ENCODE data around the gene ECSCR. TPM values are rescaled to one million over a fixed set of nuclear protein-coding genes. Genes with fewer than 3 reads are reported as not detected.

The ECSCR gene
- polyA plus RNA-seq, 1 donor from 2014 or later = not detected

GRCh38 chr5:139459451-139459934, 3.0 kb downstream of the ECSCR start:
- no peaks in the 10 kb centered on the region for H4K20me1 ChIP-seq (ENCODE audit: insufficient read depth)
- H3K9me2 ChIP-seq (ENCODE audit: insufficient read depth, low read length) = no peaks in the 10 kb centered on the region
- H2AFZ ChIP-seq (ENCODE audit: low read depth, low read length) = no peak overlapping the region
- H3K36me3 ChIP-seq (ENCODE audit: insufficient read depth, low read length) = no peaks in the 10 kb centered on the region
- H3K4me3 ChIP-seq (ENCODE audit: low read length) = no peak overlapping the region
- no peaks in the 10 kb centered on the region for H3K79me2 ChIP-seq (replicated peaks; ENCODE audit: insufficient read depth, low read length)
- H3K9me3 ChIP-seq (ENCODE audit: low read length) = no peaks in the 10 kb centered on the region
- TF ChIP-seq REST (IDR thresholded peaks at IDR 0.05; ENCODE audit: borderline replicate concordance) (no peak), SMC3 (conservative IDR thresholded peaks at IDR 0.05; ENCODE audit: poor library complexity) (no peak), EP300 (conservative IDR thresholded peaks at IDR 0.05; ENCODE audit: poor library complexity, severe bottlenecking) (no peak)
- H3K4me2 ChIP-seq (ENCODE audit: low read length) = no peak overlapping the region
- H3F3A ChIP-seq (ENCODE audit: insufficient read depth, low read length, poor library complexity, severe bottlenecking) = no peaks in the 10 kb centered on the region
- no peak overlapping the region for H3K9ac ChIP-seq (ENCODE audit: low read length)
- H3K27ac ChIP-seq (ENCODE audit: low read length) = no peak overlapping the region
- no peaks in the 10 kb centered on the region for H3K27me3 ChIP-seq (ENCODE audit: insufficient read depth, low read depth, low read length)

- Histone ChIP-seq H3K9me3 (ENCODE audit: low read length) (no peaks in the 10 kb centered on the region), H2AFZ (ENCODE audit: low read depth, low read length) (no peak overlapping the region), H3K27me3 (ENCODE audit: insufficient read depth, low read depth, low read length) (no peaks in the 10 kb centered on the region), H3K79me2 (replicated peaks; ENCODE audit: insufficient read depth, low read length) (no peaks in the 10 kb centered on the region), H3K4me2 (ENCODE audit: low read length) (no peak overlapping the region), H3K27ac (ENCODE audit: low read length) (no peak overlapping the region), H3K36me3 (ENCODE audit: insufficient read depth, low read length) (no peaks in the 10 kb centered on the region), H3F3A (ENCODE audit: insufficient read depth, low read length, poor library complexity, severe bottlenecking) (no peaks in the 10 kb centered on the region), H3K4me3 (ENCODE audit: low read length) (no peak overlapping the region), H4K20me1 (ENCODE audit: insufficient read depth) (no peaks in the 10 kb centered on the region), H3K9me2 (ENCODE audit: insufficient read depth, low read length) (no peaks in the 10 kb centered on the region), H3K9ac (ENCODE audit: low read length) (no peak overlapping the region)
- TF ChIP-seq TAF1 (IDR thresholded peaks at IDR 0.05; ENCODE audit: low read depth) (no peak), SMC3 (conservative IDR thresholded peaks at IDR 0.05; ENCODE audit: poor library complexity) (no peak), POLR2AphosphoS5 (IDR thresholded peaks at IDR 0.05) (no peak), CTCF (IDR thresholded peaks at IDR 0.05; ENCODE audit: poor library complexity, severe bottlenecking) (no peak), RAD21 (conservative IDR thresholded peaks at IDR 0.05) (no peak), REST (IDR thresholded peaks at IDR 0.05; ENCODE audit: borderline replicate concordance) (no peak), EZH2 (IDR thresholded peaks at IDR 0.05; ENCODE audit: borderline replicate concordance, insufficient read depth, low read length, poor library complexity, severe bottlenecking) (no peak), EP300 (conservative IDR thresholded peaks at IDR 0.05; ENCODE audit: poor library complexity, severe bottlenecking) (no peak), MXI1 (conservative IDR thresholded peaks at IDR 0.05; ENCODE audit: poor library complexity, severe bottlenecking) (no peak)
Observed at GRCh38 chr5:139458580-139459407, 3.7 kb downstream of the ECSCR start.

All from neural cell (in vitro differentiated cells).